HepG2 (cell line): ENCODE data around the gene MAFB. TPM values are rescaled to one million over a fixed set of nuclear protein-coding genes. Genes with fewer than 3 reads are reported as not detected.

Experiments used
- ATAC-seq: fragments of 200-7000 bp; cut with Tn5 transposase; 3 replicates; pipeline ENCODE4 v1.9.1; 2020; ENCODE audit warnings: mild to moderate bottlenecking, moderate library complexity
- BruUV-seq: library from RNA; stranded (reverse); fragments of 400-500 nt; replicated peaks from 2 replicates; lab custom pipeline; 2021; lab: Mats Ljungman, UMichigan
- CTCF ChIA-PET: fragments of 300-600 bp; formaldehyde crosslinking; extraction: SDS; loops from one replicate; lab custom pipeline; 2021; ENCODE audit warnings: low total read pairs, inconsistent platforms, low intra/inter-chr PET ratio; lab: Yijun Ruan, JAX
- POLR2A ChIA-PET: fragments of 350-600 bp; sonication (Branson Sonifier 250); formaldehyde crosslinking; loops from one replicate; lab custom pipeline; 2020; ENCODE audit warnings: antibody characterized with exemption, inconsistent platforms; lab: Yijun Ruan, JAX
- DNase-seq: peaks from one replicate; pipeline ENCODE4 v3.0.0-alpha.2; 2015; ENCODE audit warnings: low spot score
- FAIRE-seq: peaks from 3 replicates; lab custom pipeline; 2011; peaks lifted over from hg19 to GRCh38; lab: Jason Lieb, UNC
- H2AFZ ChIP-seq: one replicate; pipeline ENCODE4 v1.6.1; 2011; ENCODE audit warnings: low read length, inconsistent platforms
- H3K27ac ChIP-seq: fragments of 300-600 bp; 3 replicates; pipeline ENCODE4 v1.8.0; 2011; ENCODE audit warnings: mixed run types, mild to moderate bottlenecking, mixed read lengths, low read length, inconsistent platforms; ENCODE audit not compliant: insufficient read depth; ENCODE audit errors: extremely low read length
- H3K27me3 ChIP-seq, 2 experiments: fragments of 200-600 bp in 1 of 2; 2 replicates in 1 of 2; 3 replicates in 1 of 2; pipeline versions ENCODE4 v1.6.0 to v1.8.0; 2011; ENCODE audit warnings: low read length in 2 of 2, mild to moderate bottlenecking in 2 of 2, moderate library complexity in 2 of 2, inconsistent platforms in 1 of 2; ENCODE audit not compliant: insufficient read depth in 2 of 2, control insufficient read depth in 1 of 2
- H3K36me3 ChIP-seq, 2 experiments: fragments of 200-600 bp in 1 of 2; replicated peaks in 1 of 2; 2 replicates in 1 of 2; 3 replicates in 1 of 2; pipeline versions ENCODE4 v1.5.1 to v1.8.0; 2011; ENCODE audit warnings: low read length in 2 of 2, inconsistent platforms in 1 of 2; ENCODE audit not compliant: insufficient read depth in 2 of 2, control insufficient read depth in 1 of 2
- H3K4me1 ChIP-seq: 2 replicates; pipeline ENCODE4 v1.5.1; 2012; ENCODE audit warnings: low read length, inconsistent platforms; ENCODE audit not compliant: insufficient read depth
- H3K4me2 ChIP-seq: 2 replicates; pipeline ENCODE4 v1.6.0; 2011; ENCODE audit warnings: low read depth, low read length, inconsistent platforms
- H3K4me3 ChIP-seq, 3 experiments: fragments of 200-600 bp in 1 of 3; sonication (generic), shearing (Covaris generic) in 1 of 3; replicated peaks in 1 of 3; 2 replicates each; pipeline ENCODE4 v1.5.1; 2011 to 2016; ENCODE audit warnings: low read length in 3 of 3, inconsistent platforms in 2 of 3, low read depth in 2 of 3, mild to moderate bottlenecking in 2 of 3, control low read depth in 1 of 3, mixed read lengths in 1 of 3; ENCODE audit not compliant: insufficient read depth in 1 of 3
- H3K79me2 ChIP-seq: one replicate; pipeline ENCODE4 v1.6.1; 2011; ENCODE audit warnings: low read length, inconsistent platforms; ENCODE audit not compliant: insufficient read depth
- H3K9ac ChIP-seq: 2 replicates; pipeline ENCODE4 v1.6.0; 2011; ENCODE audit warnings: mild to moderate bottlenecking, low read depth, low read length, inconsistent platforms; ENCODE audit not compliant: insufficient read depth
- H3K9me3 ChIP-seq: 2 replicates; pipeline ENCODE4 v1.5.1; 2012; ENCODE audit warnings: mild to moderate bottlenecking, low read length
- H4K20me1 ChIP-seq: 2 replicates; pipeline ENCODE4 v1.6.0; 2011; ENCODE audit warnings: inconsistent platforms, mild to moderate bottlenecking, low read length, moderate library complexity; ENCODE audit not compliant: insufficient read depth
- DDIT3 ChIP-seq: sonication (generic); formaldehyde crosslinking; IDR thresholded peaks from 2 replicates; pipeline ENCODE4 v1.4.0; 2020; ENCODE audit warnings: mild to moderate bottlenecking, missing genetic modification reagents
- FOXA1 ChIP-seq, 2 experiments: fragments of 450-650 bp in 1 of 2; sonication (generic) in 1 of 2; formaldehyde crosslinking in 1 of 2; IDR thresholded peaks; 2 replicates each; pipeline versions ENCODE4 v1.4.0 to v1.6.1; 2016 to 2020; ENCODE audit warnings: missing genetic modification reagents in 1 of 2
- HNF4A ChIP-seq: sonication (generic); formaldehyde crosslinking; IDR thresholded peaks from 2 replicates; pipeline ENCODE4 v1.4.0; 2020; ENCODE audit warnings: missing genetic modification reagents
- MEF2D ChIP-seq: sonication (generic); formaldehyde crosslinking; IDR thresholded peaks from 2 replicates; pipeline ENCODE4 v1.5.1; 2020; ENCODE audit warnings: mild to moderate bottlenecking, missing genetic modification reagents
- ZBTB33 ChIP-seq: sonication (generic); formaldehyde crosslinking; IDR thresholded peaks from 2 replicates; pipeline ENCODE4 v1.4.0; 2020; ENCODE audit warnings: missing genetic modification reagents
- ZC3H13 ChIP-seq: sonication (generic); formaldehyde crosslinking; IDR thresholded peaks from 2 replicates; pipeline ENCODE4 v1.8.1; 2023; ENCODE audit warnings: mild to moderate bottlenecking, missing genetic modification reagents, moderate library complexity
- ZMAT5 ChIP-seq: sonication (generic); formaldehyde crosslinking; IDR thresholded peaks from 2 replicates; pipeline ENCODE4 v1.5.0; 2020; ENCODE audit warnings: mild to moderate bottlenecking, low read depth, missing genetic modification reagents, borderline replicate concordance
- ZNF430 ChIP-seq: sonication (generic); formaldehyde crosslinking; IDR thresholded peaks from 2 replicates; pipeline ENCODE4 v1.9.0; 2021; ENCODE audit warnings: mild to moderate bottlenecking, missing genetic modification reagents
- WGBS: methylation state at CpG from one replicate; pipeline ENCODE4 v1.1.6; 2017; ENCODE audit warnings: low lambda C conversion rate; 5-methylcytosine and 5-hydroxymethylcytosine counted together
- in situ Hi-C: cut with HindIII; loops from 2 replicates; pipeline ENCODE4 v1.10.0; 2017; ENCODE audit warnings: low pct_unique_long_range_greater_than_20kb; ENCODE audit not compliant: extremely low pct_ligation_motif_present
- intact Hi-C: fragments of 100-400 bp; cut with micrococcal nuclease; formaldehyde crosslinking; loops from one replicate; pipeline ENCODE4 v1.10.0; 2022; ENCODE audit not compliant: unreplicated experiment
- polyA plus RNA-seq, 8 experiments: library from polyadenylated mRNA; depleted of rRNA in 3 of 8; stranded (reverse) in 7 of 8; unstranded in 1 of 8; fragments of >200 nt; fragmentation: Illumina TruSeq in 4 of 8; extraction: Trizol in 4 of 8; gene quantifications; 2 replicates each; pipeline versions ENCODE4 v1.2.1 to v1.2.3, GENCODE V29; 2011 to 2016; ENCODE audit warnings: low read depth in 4 of 8, missing spikeins in 1 of 8, mixed read lengths in 1 of 8; ENCODE audit not compliant: insufficient read depth in 1 of 8
- total RNA-seq, 5 experiments: library from RNA; depleted of rRNA; stranded (reverse); fragments of >200 nt; fragmentation: Illumina TruSeq; extraction: Trizol; gene quantifications; 2 replicates each; pipeline ENCODE4 v1.2.3, GENCODE V29; 2016; ENCODE audit warnings: low read depth in 1 of 5

MAFB gene
- total and polyA plus RNA-seq, 2 of the 13 experiments (the other 11 are each of a cell fraction or from before 2014, with no cell fraction given) = 0.08 to 0.11 TPM

- CTCF ChIA-PET = no interaction called here
- no peak for DNase-seq
- ATAC-seq = no peak
- intact Hi-C loops (no loop called here), in situ Hi-C loops (no loop called here)
- H3K36me3 ChIP-seq = no peaks in the 10 kb centered on the region
- H3K4me3 ChIP-seq = no peak overlapping the region
- H3K9ac ChIP-seq = no peak overlapping the region
- H4K20me1 ChIP-seq = no peaks in the 10 kb centered on the region
- 10% methylated on average over 2 of the region's 2 CpGs for WGBS
- POLR2A ChIA-PET = no interaction called here
- no peaks in the 10 kb centered on the region for H3K9me3 ChIP-seq
- H3K27me3 ChIP-seq = no peaks in the 10 kb centered on the region
- FAIRE-seq = no peak
- BruUV-seq = no TSS peak
- no peak overlapping the region for H3K27ac ChIP-seq
- no peak overlapping the region for H2AFZ ChIP-seq
- H3K4me1 ChIP-seq = no peaks in the 10 kb centered on the region
- no peaks in the 10 kb centered on the region for H3K79me2 ChIP-seq
- H3K4me2 ChIP-seq = no peak overlapping the region
- TF ChIP-seq ZBTB33 (CRISPR knock-in tag) (no peak), HNF4A (no peak), MEF2D (CRISPR knock-in tag) (no peak), DDIT3 (no peak), ZMAT5 (no peak), ZNF430 (CRISPR knock-in tag) (no peak), ZC3H13 (no peak), FOXA1 (IDR thresholded peaks at IDR 0.05) (no peak), FOXA1 (CRISPR knock-in tag; IDR thresholded peaks at IDR 0.05) (no peak)
Observed at GRCh38 chr20:40641202-40641601, 47.8 kb downstream of the MAFB start.
